ENCODE results near the gene PARVB. TPM values are rescaled to one million over a fixed set of nuclear protein-coding genes. Genes with fewer than 3 reads are reported as not detected.

The PARVB gene
- total RNA-seq, 2 donors from 2014 or later, result 7.3 to 9.2 TPM

GRCh38 chr22:44128958-44129618 is 105.0 kb downstream of the PARVB start:
- Histone ChIP-seq H3K4me3 (no peak overlapping the region), H3K27me3 (no peaks in the 10 kb centered on the region), H3K9me3 (peaks cover 0 to 11% (median 0%) of the 10 kb centered on the region in 3 donors), H3K27ac (no peak overlapping the region), H3K4me1 (no peaks in the 10 kb centered on the region), H3K36me3 (replicated peaks in 1 of 2; ENCODE audit: insufficient read depth in 1 of 2, low read depth in 2 of 2) (no peaks in the 10 kb centered on the region)
- 82 to 84% methylated on average over 17 to 19 of the region's 19 CpGs for WGBS, 2 donors
- intact Hi-C loops (cut with DNase I), result no loop called here
- ATAC-seq (no peak), DNase-seq (no peak)
- TF ChIP-seq CTCF (IDR thresholded peaks at IDR 0.05), result no peak
- TF ChIP-seq POLR2A (IDR thresholded peaks at IDR 0.05), result no peak

DNA sequence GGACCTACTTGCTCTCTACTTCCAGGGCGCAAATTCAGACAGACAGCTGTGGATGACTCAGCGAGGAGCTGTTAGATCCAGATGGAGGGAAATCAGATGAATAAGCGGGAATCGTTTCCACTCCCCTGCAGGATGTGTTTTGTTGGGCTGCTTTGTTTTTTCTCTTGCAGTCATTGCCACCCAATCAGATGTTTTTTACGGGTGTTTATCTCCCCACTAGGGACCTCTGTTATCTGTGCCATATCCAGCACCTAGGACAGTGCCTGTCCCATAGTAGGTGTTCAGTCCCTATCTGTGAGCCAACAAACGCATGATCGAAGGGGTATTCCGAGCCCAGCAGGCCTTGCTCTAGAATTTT is 105.5 kb downstream of the PARVB start:
- TF ChIP-seq POLR2A (IDR thresholded peaks at IDR 0.05), result no peak
- no peak for TF ChIP-seq CTCF (IDR thresholded peaks at IDR 0.05)

DNA sequence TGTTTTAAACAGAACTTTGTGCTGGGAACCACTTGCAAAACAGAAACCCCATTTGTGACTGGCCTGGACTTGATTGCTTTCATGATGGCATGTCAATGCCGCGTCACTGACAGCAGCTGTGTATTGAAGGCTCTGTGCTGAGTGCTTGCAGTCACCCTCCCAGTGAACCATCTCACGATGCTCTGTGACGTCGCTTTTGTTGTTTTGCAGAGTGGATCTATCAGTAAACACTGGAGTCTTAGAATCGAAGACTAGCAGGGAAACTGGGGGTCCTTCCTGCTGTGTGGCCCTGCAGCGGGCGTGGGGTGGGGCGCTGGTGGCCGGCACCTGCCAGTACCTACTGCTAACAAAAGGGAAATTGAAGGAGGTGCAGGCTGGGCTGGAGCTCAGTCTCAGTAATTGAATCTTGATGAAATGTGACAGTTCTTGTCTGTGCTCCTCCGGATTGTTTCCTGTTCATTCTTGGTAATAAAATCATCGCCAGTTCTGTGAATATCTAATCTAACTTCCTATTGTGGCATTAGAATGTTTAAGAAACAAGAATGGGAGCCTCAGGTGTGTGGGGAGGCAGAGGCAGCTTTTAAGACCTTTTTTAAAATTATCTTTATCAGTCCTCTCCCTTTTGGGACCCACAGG is 106.1 kb downstream of the PARVB start:
- Histone ChIP-seq H3K4me3 (no peak overlapping the region), H3K36me3 (replicated peaks in 1 of 2; ENCODE audit: insufficient read depth in 1 of 2, low read depth in 2 of 2) (no peaks in the 10 kb centered on the region), H3K9me3 (peaks cover 0 to 11% (median 0%) of the 10 kb centered on the region in 3 donors), H3K4me1 (no peaks in the 10 kb centered on the region), H3K27me3 (no peaks in the 10 kb centered on the region), H3K27ac (no peak overlapping the region)
- DNase-seq (no peak), ATAC-seq (no peak)
- intact Hi-C loops (cut with DNase I), result no loop called here
- TF ChIP-seq POLR2A (IDR thresholded peaks at IDR 0.05) (no peak), CTCF (IDR thresholded peaks at IDR 0.05) (no peak)
- WGBS, 2 donors, result 63 to 73% methylated on average over 9 to 12 of the region's 12 CpGs

More for the DNA sequence above, 105.5 kb downstream of the PARVB start:
- Histone ChIP-seq H3K27me3 (no peaks in the 10 kb centered on the region), H3K27ac (no peak overlapping the region), H3K4me3 (no peak overlapping the region), H3K36me3 (replicated peaks in 1 of 2; ENCODE audit: insufficient read depth in 1 of 2, low read depth in 2 of 2) (no peaks in the 10 kb centered on the region), H3K4me1 (no peaks in the 10 kb centered on the region), H3K9me3 (peaks cover 0 to 11% (median 0%) of the 10 kb centered on the region in 3 donors)
- ATAC-seq (no peak), DNase-seq (no peak)
- intact Hi-C loops (cut with DNase I), result no loop called here
- 66 to 74% methylated on average over 8 of the region's 8 CpGs for WGBS, 2 donors

DNA sequence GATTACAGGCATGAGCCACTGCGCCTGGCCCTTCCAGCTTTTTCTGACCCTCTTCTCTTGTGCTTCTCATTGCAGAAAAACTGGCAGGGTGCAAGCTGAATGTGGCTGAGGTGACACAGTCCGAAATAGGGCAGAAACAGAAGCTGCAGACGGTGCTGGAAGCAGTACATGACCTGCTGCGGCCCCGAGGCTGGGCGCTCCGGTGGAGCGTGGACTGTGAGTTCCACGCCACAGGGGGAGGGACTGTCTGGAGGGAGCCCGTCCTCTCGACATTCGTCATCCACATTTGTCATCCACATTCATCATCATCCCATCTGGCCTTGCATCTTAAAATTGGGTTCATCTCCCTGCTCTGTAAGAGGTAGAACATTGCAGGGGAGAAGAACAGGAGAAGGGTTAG is 107.3 kb downstream of the PARVB start:
- H3K36me3 ChIP-seq (replicated peaks in 1 of 2; ENCODE audit: insufficient read depth in 1 of 2, low read depth in 2 of 2), result no peaks in the 10 kb centered on the region
- peaks cover 0 to 4% (median 0%) of the 10 kb centered on the region in 3 donors for H3K9me3 ChIP-seq
- ATAC-seq (no peak), DNase-seq (no peak)
- H3K27ac ChIP-seq, result no peak overlapping the region
- intact Hi-C loops (cut with DNase I), result no loop called here
- 90 to 97% methylated on average over 10 to 12 of the region's 12 CpGs for WGBS, 2 donors
- H3K4me3 ChIP-seq, result no peak overlapping the region
- no peaks in the 10 kb centered on the region for H3K27me3 ChIP-seq
- no peak for TF ChIP-seq POLR2A (IDR thresholded peaks at IDR 0.05)
- no peak for TF ChIP-seq CTCF (IDR thresholded peaks at IDR 0.05)
- no peaks in the 10 kb centered on the region for H3K4me1 ChIP-seq

Data from body of pancreas (tissue), 4 donors.